Measurements from ENCODE around the gene PPM1A.

The PPM1A gene

GRCh38 chr14:60248697-60249318 is at the start of gene PPM1A:
Gene PPM1A (plus strand): TSS chr14:60249221. CDS start chr14:60282704, 33,483 bp downstream.
- peak within 1 kb of the TSS; percentile 84 for H3K4me3 ChIP-seq (ENCODE audit: low read depth, low read length)

- no peak overlapping the region for H3K4me3 ChIP-seq (ENCODE audit: low read depth, low read length)
These were observed 49.7 kb upstream of the PPM1A start for GRCh38 chr14:60199321-60199720.

DNA sequence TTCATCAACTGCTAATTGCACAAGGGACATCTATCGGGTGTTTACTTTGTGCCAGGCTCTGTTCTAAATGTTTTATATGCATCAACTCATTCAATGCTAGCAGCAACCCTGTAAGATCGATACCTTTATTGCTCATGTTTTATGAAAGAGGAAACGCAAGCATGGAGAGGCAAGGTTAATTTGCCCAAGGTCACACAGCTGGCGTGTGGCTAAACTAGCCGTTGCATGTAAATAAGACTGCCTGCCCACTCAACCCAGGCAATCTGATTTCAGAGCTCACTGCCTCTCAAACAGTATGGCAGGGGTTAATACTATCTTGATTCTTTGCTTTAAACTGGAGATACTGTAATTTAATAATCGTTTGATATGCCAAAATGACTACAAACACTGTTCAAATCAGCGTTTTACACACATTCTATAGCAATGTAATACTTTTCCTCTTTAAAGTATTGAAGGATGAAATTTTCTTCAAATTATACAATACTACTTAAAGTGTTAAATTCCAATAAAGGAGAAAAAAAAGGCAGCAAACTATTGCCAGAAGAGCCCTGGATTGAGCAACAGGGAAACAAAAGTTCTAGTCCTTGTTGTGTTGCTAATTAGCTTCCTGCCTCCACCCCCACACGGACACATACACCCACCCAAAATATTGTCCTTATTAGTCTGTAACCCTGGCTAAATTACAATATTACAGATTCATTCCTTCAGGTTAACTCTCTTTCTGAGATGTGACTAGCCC is 44.7 kb upstream of the PPM1A start:
- no peak overlapping the region for H3K4me3 ChIP-seq (ENCODE audit: low read depth, low read length)

DNA sequence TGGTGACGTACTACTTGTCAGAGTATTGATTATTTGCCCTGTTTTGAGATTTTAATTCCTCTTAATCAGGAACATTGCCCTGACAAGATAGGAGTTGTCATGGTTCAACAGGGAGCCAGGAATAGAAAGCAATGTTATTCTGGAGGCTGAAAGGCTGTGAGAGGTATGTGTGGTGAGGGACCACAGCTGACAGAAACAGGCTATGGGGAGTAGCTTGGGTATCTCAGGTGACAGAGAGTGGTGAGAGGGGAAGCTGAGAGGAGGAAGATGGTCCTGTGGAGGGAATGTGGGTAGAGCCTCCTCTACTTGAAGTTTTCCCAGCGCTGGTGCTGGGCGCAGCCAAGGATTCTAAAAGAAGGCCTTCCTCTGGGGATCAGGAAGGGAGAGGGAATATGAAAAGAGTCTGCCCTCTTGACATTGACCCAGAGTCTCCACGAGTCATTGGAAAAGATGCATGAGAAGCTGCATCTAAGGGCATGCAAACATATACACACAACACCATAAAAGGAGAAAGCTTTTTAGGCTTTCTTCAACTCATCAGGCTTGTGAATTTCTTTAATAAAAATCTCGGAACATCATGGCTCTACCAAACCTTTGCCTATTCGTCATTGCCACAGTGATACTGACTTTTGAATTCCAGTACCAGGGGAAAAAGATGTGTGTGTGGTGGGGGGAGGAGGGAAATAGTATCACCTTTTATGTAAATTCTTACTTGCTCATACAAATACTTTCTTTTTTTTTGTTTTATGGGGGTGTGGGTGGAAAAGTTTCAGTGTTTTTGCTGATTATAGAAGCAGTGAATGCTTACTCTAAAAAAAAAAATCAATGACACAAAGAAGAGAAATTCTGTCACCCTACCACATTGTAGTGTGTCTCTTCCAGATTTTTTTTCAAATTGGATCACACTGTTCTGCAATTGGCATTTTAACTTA is 43.9 kb upstream of the PPM1A start:
- no peak overlapping the region for H3K4me3 ChIP-seq (ENCODE audit: low read depth, low read length)

- no peak overlapping the region for H3K4me3 ChIP-seq (ENCODE audit: low read depth, low read length)
These were observed 42.8 kb upstream of the PPM1A start for GRCh38 chr14:60206249-60206670.

DNA sequence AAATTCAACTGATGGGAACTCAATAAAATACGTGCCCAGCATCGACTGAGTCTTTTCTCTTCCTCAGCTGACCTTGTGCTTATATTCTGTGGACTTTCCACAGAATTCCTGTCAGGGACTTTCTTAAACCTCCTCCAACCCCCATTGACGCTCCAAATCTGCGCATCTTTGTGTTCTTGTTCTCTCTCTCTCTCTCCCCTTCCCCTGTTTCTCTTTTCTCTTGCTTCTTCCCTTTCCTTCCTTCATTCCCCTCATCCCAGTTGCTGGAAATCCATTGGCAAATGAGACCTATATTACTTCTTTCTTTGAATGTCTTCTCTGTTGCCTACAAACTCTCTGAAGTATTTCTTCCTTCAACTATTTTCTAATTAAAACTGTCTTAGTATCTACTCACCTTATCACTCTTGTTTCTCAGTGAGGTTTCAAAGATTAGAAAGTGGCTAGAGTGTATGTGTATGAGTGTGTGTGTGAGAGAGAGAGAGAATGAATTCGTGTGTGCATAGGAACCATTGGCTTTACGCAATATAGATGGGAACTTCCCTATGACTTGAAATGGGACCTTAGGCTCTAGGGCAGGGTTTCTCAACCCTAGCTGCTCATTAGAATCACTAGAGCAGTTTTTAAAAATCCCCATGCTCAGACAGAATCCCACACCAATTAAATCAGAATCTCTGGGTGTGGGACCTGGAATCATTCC is 42.0 kb upstream of the PPM1A start:
- H3K4me3 ChIP-seq (ENCODE audit: low read depth, low read length) = no peak overlapping the region

- no peak overlapping the region for H3K4me3 ChIP-seq (ENCODE audit: low read depth, low read length)
These were observed 38.3 kb upstream of the PPM1A start for GRCh38 chr14:60210703-60211102.

DNA sequence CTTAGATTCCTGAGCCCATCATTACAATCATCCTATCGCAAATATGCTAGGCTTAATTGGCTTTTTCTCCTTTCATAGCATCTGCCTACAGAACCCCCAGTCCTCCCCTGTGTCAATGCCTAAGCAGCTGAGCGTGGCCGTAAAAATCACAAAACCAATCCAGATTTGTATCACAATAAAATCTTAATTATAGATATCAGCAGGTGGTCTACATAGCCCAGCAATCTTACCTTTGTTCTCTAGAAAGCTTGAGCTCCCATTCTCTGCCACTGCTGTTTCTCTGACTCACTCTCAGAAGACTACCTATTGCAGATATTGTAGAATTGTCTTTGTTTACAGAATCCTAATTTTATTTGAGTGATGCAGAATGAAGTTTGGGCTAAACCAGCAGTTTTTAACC is 37.9 kb upstream of the PPM1A start:
- H3K4me3 ChIP-seq (ENCODE audit: low read depth, low read length) = no peak overlapping the region

GRCh38 chr14:60212503-60213371 is 36.3 kb upstream of the PPM1A start:
- H3K4me3 ChIP-seq (ENCODE audit: low read depth, low read length) = no peak overlapping the region

- no peak overlapping the region for H3K4me3 ChIP-seq (ENCODE audit: low read depth, low read length)
These were observed 35.0 kb upstream of the PPM1A start for GRCh38 chr14:60214003-60214402.

GRCh38 chr14:60214415-60215126 is 34.5 kb upstream of the PPM1A start:
- no peak overlapping the region for H3K4me3 ChIP-seq (ENCODE audit: low read depth, low read length)

DNA sequence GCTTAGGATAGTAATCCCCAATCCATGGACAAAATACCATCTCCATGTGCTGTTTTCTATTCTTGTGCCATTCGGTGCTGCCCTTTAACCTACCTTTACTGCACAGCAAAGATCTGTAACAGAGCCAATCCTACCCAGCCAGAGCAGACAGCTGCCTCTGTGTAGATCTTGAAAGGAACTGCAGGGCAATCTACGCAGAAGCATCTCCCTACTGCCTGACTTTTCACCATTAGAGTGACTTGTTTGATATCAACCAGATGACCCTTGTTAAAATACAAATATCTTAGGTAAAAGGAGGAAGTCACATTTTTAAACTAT is 33.9 kb upstream of the PPM1A start:
- no peak overlapping the region for H3K4me3 ChIP-seq (ENCODE audit: low read depth, low read length)

GRCh38 chr14:60215520-60216420 is 33.3 kb upstream of the PPM1A start:
- H3K4me3 ChIP-seq (ENCODE audit: low read depth, low read length) = no peak overlapping the region

- H3K4me3 ChIP-seq (ENCODE audit: low read depth, low read length) = no peak overlapping the region
These were observed 31.3 kb upstream of the PPM1A start for GRCh38 chr14:60217713-60218112.

- H3K4me3 ChIP-seq (ENCODE audit: low read depth, low read length) = no peak overlapping the region
These were observed 28.9 kb upstream of the PPM1A start for GRCh38 chr14:60220084-60220483.

DNA sequence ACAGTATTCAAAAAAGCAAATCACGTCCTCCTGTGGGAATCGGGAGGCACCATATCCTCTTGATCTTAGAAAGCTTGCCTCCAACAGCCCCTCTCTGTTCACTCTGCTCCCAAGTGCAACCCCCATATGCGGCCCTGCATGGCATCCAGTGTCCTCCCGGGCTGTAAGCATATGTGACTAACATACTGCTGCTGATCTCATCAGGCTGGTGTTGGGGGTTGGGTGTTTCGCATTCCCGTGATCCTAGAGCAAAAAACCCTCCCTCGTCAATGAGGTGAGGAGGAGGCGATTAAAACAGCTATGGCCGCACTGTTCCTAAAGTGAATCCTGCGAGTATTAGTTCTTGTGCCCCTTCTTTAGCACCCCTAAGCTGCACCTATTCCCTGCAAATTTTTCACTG is 28.1 kb upstream of the PPM1A start:
- no peak overlapping the region for H3K4me3 ChIP-seq (ENCODE audit: low read depth, low read length)

DNA sequence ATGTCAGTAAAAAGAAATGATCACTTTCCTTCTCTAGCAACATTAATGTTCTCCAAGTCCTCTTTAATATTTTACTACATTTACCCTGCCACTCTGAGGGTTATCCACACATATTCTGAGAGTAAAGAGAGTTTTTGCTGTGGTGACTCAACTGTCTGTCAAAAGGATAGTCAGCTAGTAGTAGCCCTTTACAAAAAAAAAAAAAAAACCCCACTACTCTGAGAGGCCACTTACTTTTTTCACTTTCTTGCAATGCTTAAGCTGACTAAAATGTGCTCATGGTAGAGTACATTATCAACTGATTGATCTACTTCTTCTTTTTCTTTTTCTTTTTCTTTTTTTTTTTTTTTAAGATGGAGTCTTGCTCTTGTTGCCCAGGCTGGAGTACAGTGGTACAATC is 27.6 kb upstream of the PPM1A start:
- no peak overlapping the region for H3K4me3 ChIP-seq (ENCODE audit: low read depth, low read length)

DNA sequence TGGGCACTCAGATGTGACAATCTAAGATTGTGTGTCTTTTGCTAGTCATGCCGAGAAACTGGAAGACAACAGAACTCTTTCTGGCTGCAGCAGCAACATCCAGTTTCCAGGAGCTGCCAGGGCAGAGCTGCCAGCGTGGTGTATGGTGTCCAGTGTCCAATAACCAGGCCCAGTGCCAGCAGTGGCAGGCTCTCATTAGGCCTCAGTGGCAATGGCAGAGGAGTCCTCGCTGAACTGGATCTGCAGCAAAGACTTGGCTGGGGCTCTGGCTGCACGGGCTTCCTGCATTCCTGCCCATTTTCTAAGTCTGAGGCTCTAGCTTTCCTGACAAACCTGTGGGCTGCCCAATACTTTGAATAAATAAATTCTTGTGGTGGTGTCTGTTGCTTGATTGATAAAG is 26.2 kb upstream of the PPM1A start:
- H3K4me3 ChIP-seq (ENCODE audit: low read depth, low read length) = no peak overlapping the region

DNA sequence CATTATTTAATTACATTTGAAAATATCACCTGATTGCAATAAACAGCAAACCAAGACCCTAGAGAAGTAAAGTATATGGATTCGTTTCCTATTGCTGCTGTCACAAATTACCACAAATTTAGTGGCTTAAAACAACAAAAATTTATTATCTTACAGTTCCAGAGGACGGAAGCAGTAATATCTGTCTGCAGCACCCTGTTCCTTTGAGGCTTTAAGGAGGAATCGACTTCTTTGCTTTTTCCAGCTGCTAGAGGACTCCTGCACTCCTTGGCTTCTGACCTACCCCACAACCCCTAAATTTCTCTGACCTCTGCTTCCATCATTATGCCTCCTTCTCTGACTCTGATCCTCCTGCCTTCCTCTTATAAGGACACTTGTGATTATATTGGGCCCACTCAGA is 23.8 kb upstream of the PPM1A start:
- H3K4me3 ChIP-seq (ENCODE audit: low read depth, low read length) = no peak overlapping the region

All from iPS-11a (cell line).